Mucosa of descending colon (tissue), 3 donors: ENCODE data around the gene MYBPC3. TPM values are rescaled to one million over a fixed set of nuclear protein-coding genes. Genes with fewer than 3 reads are reported as not detected.
A peak's percentile ranks its signal among the peaks of the same experiment; 100 is the strongest.

Experiments used
- ATAC-seq: fragments of 200-7000 bp; cut with Tn5 transposase; one replicate; pipeline ENCODE4 v1.9.1; 2020; ENCODE audit warnings: mild to moderate bottlenecking, moderate library complexity
- DNase-seq, 3 donors: peaks; one replicate each; pipeline ENCODE4 v3.0.0-alpha.2; 2020
- H3K36me3 ChIP-seq: fragments of 200-600 bp; one replicate; pipeline ENCODE4 v1.8.0; 2021; ENCODE audit warnings: low read depth, mild to moderate bottlenecking
- H3K4me1 ChIP-seq: fragments of 200-600 bp; one replicate; pipeline ENCODE4 v1.8.0; 2021; ENCODE audit warnings: low read depth, mild to moderate bottlenecking
- H3K4me3 ChIP-seq: fragments of 200-600 bp; one replicate; pipeline ENCODE4 v1.8.0; 2021; ENCODE audit warnings: mild to moderate bottlenecking
- H3K9me3 ChIP-seq: fragments of 200-600 bp; one replicate; pipeline ENCODE4 v1.8.0; 2021; ENCODE audit warnings: mild to moderate bottlenecking
- CTCF ChIP-seq: fragments of 200-600 bp; IDR thresholded peaks from one replicate; pipeline ENCODE4 v1.8.0; 2022; ENCODE audit warnings: antibody characterized with exemption, mild to moderate bottlenecking
- intact Hi-C, 2 donors: fragments of 100-400 bp; cut with DNase I in 1 of 2; cut with micrococcal nuclease in 1 of 2; formaldehyde crosslinking; loops; one replicate each; pipeline versions ENCODE4 v1.11.0 to v1.11.1; 2022; cut with DNase I, micrococcal nuclease
- microRNA-seq: library from miRNA; unstranded; fragments of <30 nt; microRNA quantifications from one replicate; pipeline ENCODE4, GENCODE V29; 2019
- total RNA-seq, 3 donors: library from RNA; stranded (reverse); fragmentation: NEBNext Ultra II Directional in 2 of 3; extraction: Animal tissue kit (Norgen Biotek cat#: 25700) in 2 of 3; gene quantifications; one replicate each; pipeline versions ENCODE4 v1.2.1 to v1.2.4, GENCODE V29; 2021 to 2023
- donor health status: DM: no; HTN: no; CAD: no; lungs with moderate emphysema.
- donor health status: DM: no; HTN: no; CAD: no.
- donor health status: DM: no; HTN: yes; CAD: no.

The MYBPC3 gene
- total RNA-seq, 3 donors from 2014 or later = 0.06 to 1.1 (median 0.09) TPM

DNA sequence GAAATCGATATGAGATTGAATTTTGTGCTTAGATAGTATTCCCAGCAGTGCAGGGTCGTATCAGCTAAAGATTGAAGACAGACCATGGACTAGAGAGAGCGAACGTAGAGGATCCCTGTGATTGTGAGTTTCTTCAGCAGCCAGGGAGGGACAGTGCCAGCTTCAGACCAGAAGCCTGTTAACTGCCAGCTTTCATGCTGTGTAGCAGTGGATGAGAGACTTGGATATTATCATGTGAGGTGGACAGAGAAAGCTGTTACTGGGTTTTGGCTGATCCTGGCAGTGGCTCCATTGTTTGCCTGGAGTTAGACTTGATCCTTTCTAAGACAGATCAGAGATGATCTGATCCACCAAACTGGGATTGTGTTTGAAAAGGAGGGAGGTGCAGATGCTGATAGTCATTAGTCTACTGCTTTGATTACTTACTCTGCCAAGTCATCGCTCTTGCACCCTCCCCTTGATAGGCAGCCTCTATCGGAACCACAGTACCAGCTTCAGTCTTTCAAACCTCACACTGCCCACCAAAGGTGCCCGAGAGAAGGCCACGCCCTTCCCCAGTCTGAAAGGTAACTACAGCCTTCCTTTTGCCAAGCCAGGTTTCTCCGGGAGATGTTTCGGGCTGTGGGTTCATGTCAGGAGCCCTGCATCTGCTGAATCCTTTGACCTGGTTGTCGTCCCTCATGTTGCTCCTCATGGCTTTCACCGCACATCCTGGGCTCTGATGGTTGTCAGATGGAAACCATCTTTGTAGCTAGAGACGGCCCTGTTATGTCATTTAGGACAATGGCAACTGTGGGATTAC lies 66.3 kb downstream of the MYBPC3 start:
- no peak for DNase-seq
- TF ChIP-seq CTCF = no peak
- no peaks in the 10 kb centered on the region for H3K9me3 ChIP-seq
- H3K36me3 ChIP-seq = peaks cover 57% of the 10 kb centered on the region
- no peak for ATAC-seq
- intact Hi-C loops = no loop called here
- H3K4me1 ChIP-seq = no peaks in the 10 kb centered on the region
- H3K4me3 ChIP-seq = no peak overlapping the region

DNA sequence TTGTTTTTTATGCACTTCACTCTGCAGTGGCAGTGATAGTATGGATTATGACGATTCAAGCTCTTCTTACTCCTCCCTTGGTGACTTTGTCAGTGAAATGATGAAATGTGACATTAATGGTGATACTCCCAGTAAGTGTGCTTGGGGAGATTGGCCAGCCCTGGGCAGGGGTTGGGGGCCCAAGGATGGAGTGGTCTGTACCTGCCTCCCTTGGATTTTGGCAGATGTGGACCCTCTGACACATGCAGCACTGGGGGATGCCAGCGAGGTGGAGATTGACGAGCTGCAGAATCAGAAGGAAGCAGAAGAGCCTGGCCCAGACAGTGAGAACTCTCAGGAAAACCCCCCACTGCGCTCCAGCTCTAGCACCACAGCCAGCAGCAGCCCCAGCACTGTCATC lies 68.4 kb downstream of the MYBPC3 start:
- DNase-seq (no peak), ATAC-seq (no peak)
- Histone ChIP-seq H3K4me1 (no peaks in the 10 kb centered on the region), H3K36me3 (peaks cover 52% of the 10 kb centered on the region), H3K4me3 (no peak overlapping the region), H3K9me3 (no peaks in the 10 kb centered on the region)
- intact Hi-C loops = no loop called here
- no peak for TF ChIP-seq CTCF

DNA sequence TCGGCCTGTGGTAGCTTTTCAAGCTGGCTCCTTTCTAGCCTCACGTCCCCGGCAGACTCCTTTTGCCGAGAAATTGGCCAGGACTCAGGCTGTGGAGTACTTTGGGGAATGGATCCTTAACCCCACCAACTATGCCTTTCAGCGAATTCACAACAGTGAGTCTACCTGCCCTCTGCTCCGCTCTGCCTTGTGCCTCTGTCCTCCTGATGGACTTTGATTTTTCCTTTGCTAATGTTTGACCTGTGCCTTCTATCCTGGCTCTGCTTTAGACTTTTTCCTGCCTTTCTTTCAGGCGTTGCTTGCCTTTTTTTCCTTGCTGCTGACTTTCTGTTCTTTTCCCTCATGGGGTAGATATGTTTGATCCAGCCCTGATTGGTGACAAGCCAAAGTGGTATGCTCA lies 70.0 kb downstream of the MYBPC3 start:
- no peaks in the 10 kb centered on the region for H3K4me1 ChIP-seq
- H3K9me3 ChIP-seq = no peaks in the 10 kb centered on the region
- ATAC-seq = no peak
- intact Hi-C loops = no loop called here
- no peak overlapping the region for H3K4me3 ChIP-seq
- DNase-seq = peak in 1 of 3 donors; percentile 9
- TF ChIP-seq CTCF = no peak
- peaks cover 43% of the 10 kb centered on the region for H3K36me3 ChIP-seq

Small RNA genes within 50 kb of the gene (microRNA-seq; reads per million reads assigned to microRNA genes)
- not detected for gene MIR4487

Other genes starting within 250 kb of the MYBPC3 start
- gene ARFGAP2, start 175.8 kb downstream of the MYBPC3 start, total RNA-seq = 100 to 1,000 TPM in 2 of 3 donors, 10 to 100 TPM in 1; 83.7 to 107 (median 106) TPM
- gene PACSIN3, start 166.3 kb downstream of the MYBPC3 start, total RNA-seq = 10 to 100 TPM in 1 of 3 donors, 1 to 10 TPM in 2; 2.2 to 63.5 (median 5.1) TPM
- gene DDB2, start 137.7 kb downstream of the MYBPC3 start, total RNA-seq = 10 to 100 TPM; 29.8 to 41.2 (median 37.2) TPM
- gene ACP2, start 103.9 kb downstream of the MYBPC3 start, total RNA-seq = 10 to 100 TPM; 42.6 to 53.8 (median 51.1) TPM
- gene NR1H3, start 94.7 kb downstream of the MYBPC3 start, total RNA-seq = 10 to 100 TPM; 49.1 to 73.5 (median 50.6) TPM
- 10 to 100 TPM; 45.0 to 69.6 (median 67.3) TPM for gene MADD, start 82.6 kb downstream of the MYBPC3 start, total RNA-seq
- gene SPI1, start 25.8 kb upstream of the MYBPC3 start, total RNA-seq = 10 to 100 TPM in 2 of 3 donors, 1 to 10 TPM in 1; 4.9 to 21.0 (median 20.6) TPM
- gene SLC39A13, start 55.9 kb upstream of the MYBPC3 start, total RNA-seq = 10 to 100 TPM; 14.4 to 30.9 (median 21.4) TPM
- gene PSMC3, start 73.7 kb upstream of the MYBPC3 start, total RNA-seq = 100 to 1,000 TPM in 1 of 3 donors, 10 to 100 TPM in 2; 70.7 to 115 (median 91.0) TPM
- under 1 TPM; 0.41 to 0.96 (median 0.95) TPM for gene RAPSN, start 96.4 kb upstream of the MYBPC3 start, total RNA-seq
- 100 to 1,000 TPM in 1 of 3 donors, 10 to 100 TPM in 2; 83.7 to 132 (median 94.1) TPM for gene CELF1, start 200.4 kb upstream of the MYBPC3 start, total RNA-seq
- gene PTPMT1, start 212.9 kb upstream of the MYBPC3 start, total RNA-seq = 10 to 100 TPM; 20.8 to 36.1 (median 27.1) TPM
- gene KBTBD4, start 226.3 kb upstream of the MYBPC3 start, total RNA-seq = 10 to 100 TPM; 14.1 to 18.2 (median 16.0) TPM
- 100 to 1,000 TPM; 150 to 205 (median 197) TPM for gene NDUFS3, start 226.4 kb upstream of the MYBPC3 start, total RNA-seq
- gene FAM180B, start 234.0 kb upstream of the MYBPC3 start, total RNA-seq = under 1 TPM in 2 of 3 donors, not detected in 1; 0.36 to 0.51 TPM
- 1 to 10 TPM in 1 of 3 donors, under 1 TPM in 2; 0.17 to 3.5 (median 0.34) TPM for gene C1QTNF4, start 241.7 kb upstream of the MYBPC3 start, total RNA-seq